NCI-H2196 (cell line): Measurements from ENCODE around the gene CHD3.

Experiments
- DNase-seq: peaks from one replicate; lab custom pipeline; 2025; ENCODE audit not compliant: unreplicated experiment; lab: John Stamatoyannopoulos, UW

The CHD3 gene

GRCh38 chr17:7888184-7888920 lies at the start of gene CHD3:
Gene CHD3, plus strand, starts transcription at chr17:7888789. Its CDS starts 212 bp downstream, at chr17:7889001.
- no peak for DNase-seq

- DNase-seq = no peak
These were observed 49.3 kb upstream of the CHD3 start for GRCh38 chr17:7839190-7839875.

GRCh38 chr17:7839876-7840261 lies 48.7 kb upstream of the CHD3 start:
- no peak for DNase-seq

- DNase-seq = no peak
These were observed 48.1 kb upstream of the CHD3 start for GRCh38 chr17:7840441-7840840.

GRCh38 chr17:7840875-7841274 lies 47.7 kb upstream of the CHD3 start:
- DNase-seq = no peak

GRCh38 chr17:7841396-7841914 lies 47.1 kb upstream of the CHD3 start:
- DNase-seq = peak; percentile 41

GRCh38 chr17:7841915-7842379 lies 46.6 kb upstream of the CHD3 start:
- DNase-seq = peak; percentile 72

GRCh38 chr17:7842380-7843256 lies 46.0 kb upstream of the CHD3 start:
- DNase-seq = no peak

- no peak for DNase-seq
These were observed 45.4 kb upstream of the CHD3 start for GRCh38 chr17:7843257-7843535.

GRCh38 chr17:7843536-7844291 lies 44.9 kb upstream of the CHD3 start:
- peak; percentile 74 for DNase-seq

GRCh38 chr17:7844292-7845154 lies 44.1 kb upstream of the CHD3 start:
- DNase-seq = peak; percentile 75

- DNase-seq = no peak
These were observed 43.1 kb upstream of the CHD3 start for GRCh38 chr17:7845359-7846062.

- no peak for DNase-seq
These were observed 42.4 kb upstream of the CHD3 start for GRCh38 chr17:7846063-7846735.

- DNase-seq = no peak
These were observed 41.6 kb upstream of the CHD3 start for GRCh38 chr17:7846765-7847661.

- no peak for DNase-seq
These were observed 40.4 kb upstream of the CHD3 start for GRCh38 chr17:7848131-7848579.

- DNase-seq = no peak
These were observed 39.9 kb upstream of the CHD3 start for GRCh38 chr17:7848739-7849129.

GRCh38 chr17:7849130-7849750 lies 39.3 kb upstream of the CHD3 start:
- no peak for DNase-seq
